Anterior cingulate cortex (tissue), 58 donors: ENCODE data around the gene HMGB1.

ENCODE experiments used
- DNase-seq, 58 donors: peaks; one replicate each; lab custom pipeline; 2025; lab: John Stamatoyannopoulos, UW

The HMGB1 gene

DNA sequence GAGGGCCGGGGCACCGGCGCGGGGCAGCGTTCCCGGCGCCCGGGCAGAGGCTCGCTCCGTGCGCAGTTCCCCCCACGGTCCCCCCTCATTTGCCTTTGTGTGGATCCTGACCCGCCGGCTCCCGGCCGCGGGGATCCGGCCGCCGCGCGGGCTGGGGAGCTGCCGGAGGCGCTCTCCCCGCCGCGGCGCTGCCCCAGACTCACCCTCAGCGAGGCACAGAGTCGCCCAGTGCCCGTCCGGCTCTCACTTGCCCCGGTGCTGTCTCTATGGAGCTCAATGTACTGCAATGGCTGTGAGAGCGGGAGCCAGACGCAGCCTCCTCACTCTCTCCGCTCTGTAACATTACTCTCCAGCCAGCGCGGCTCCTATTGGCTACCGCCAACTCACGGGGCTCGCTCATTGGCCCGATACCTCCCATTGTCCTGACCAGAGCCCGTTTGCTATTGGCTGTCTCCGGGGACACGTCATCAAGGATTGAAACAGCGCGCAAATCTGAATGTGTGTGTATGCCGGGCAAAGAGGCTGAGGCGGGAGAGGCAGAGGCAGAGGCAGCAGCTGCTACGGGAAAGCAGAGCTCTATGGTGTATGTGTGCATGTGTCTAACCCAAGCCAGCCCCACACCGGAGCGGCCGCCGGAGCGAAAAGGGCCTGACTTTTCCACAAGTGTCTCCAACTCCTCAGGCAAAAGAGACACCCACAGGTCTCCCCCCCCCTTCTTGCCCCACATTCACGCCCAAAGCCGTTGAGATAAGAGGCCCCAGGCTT, at the start of gene HMGB1:
Gene HMGB1 (minus strand): TSS at position 344 of the 765 bp plus-strand sequence. CDS start 2,256 bp downstream, outside the sequence.
- DNase-seq = peak; percentile 83 to 100 (median 98)

GRCh38 chr13:30510811-30511371, 45.2 kb upstream of the HMGB1 start:
- DNase-seq = no peak

GRCh38 chr13:30510091-30510490, 44.4 kb upstream of the HMGB1 start:
- no peak for DNase-seq

DNA sequence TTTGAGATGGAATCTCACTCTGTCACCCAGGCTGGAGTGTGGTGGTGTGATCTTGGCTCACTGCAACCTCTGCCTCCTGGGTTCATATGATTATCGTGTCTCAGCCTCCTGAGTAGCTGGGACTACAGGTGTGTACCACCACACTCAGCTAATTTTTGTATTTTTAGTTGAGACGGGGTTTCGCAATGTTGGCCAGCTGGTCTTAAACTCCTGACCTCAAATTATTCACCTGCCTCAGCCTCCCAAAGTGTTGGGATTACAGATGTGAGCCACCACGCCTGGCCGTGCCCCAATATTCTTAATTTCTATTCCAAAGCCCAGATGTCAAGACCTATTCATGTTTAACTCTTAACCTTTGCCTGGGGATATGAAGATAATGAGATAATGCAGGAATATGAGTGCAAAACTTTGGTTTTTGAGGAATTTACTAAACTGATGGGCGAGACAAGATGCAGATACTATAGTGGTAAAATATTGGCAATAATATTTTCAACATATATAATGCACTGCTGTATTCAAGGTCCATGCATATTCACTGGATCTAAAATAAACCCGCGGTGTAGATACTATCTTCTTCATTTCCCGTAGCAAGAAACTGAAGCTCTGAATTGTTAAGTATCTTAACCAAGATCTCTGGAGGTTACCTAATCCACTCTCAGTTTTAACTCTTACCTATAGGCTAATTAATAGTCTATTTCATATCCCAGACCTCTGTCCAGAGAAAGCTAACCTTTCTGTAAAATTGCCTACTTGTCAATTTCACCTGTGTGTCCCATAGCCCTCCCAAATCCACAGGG, 43.7 kb upstream of the HMGB1 start:
- no peak for DNase-seq

DNA sequence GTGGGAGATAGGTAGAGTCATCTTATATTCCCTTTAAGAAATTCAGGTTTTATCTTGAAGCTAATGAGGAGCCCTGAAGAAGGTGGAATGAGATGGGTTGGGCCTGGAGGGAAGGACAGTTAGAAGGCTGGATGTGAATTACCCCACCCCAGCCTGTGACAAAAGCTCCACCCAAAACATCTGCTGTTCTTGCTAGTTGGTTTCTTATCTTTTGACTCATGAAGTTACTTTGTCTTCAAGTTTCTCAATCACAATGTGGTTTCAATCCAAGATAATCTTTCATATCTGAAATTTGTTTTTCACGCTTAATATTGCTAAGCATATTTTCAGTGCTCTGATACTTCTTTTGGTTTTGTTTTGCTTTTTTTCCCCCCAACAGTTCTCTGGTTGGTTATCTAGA, 38.3 kb upstream of the HMGB1 start:
- DNase-seq = no peak

DNA sequence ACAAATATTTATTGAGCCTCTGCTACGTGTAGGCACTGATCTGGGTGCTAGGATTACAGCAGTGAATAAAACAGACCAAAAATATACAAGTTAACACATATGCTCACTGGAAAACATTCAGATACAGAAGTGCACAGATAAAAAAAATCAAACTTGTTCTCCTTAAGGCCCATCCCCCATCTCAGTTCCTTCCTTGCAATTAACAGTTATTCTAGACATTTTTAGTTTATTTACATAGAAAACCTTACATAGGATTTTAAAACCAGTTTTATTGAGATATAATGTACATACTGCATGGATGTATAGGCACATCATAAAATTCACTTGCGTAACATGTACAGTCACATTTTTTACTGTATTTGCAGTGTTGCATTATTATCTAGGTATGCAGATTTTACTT, 36.5 kb upstream of the HMGB1 start:
- no peak for DNase-seq

GRCh38 chr13:30499338-30499737, 33.6 kb upstream of the HMGB1 start:
- no peak for DNase-seq

DNA sequence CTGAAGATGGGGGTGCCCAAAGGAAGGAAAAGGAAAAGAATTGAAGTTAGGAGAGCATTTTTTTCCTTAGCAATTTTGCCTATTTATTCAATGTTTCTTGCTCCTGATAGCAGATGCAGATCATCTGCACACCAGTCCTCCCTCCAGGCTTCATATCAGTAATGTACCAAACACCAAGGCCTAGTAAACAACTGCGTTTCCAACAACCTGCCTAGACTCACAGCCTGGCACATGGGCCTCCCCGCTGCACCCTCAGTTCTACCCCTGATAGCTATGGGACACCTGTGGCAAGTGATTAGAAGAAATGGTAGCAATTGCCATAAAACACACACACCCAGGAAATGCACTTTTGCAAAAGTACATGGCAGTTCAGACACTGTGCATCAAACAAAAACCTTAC, 30.4 kb upstream of the HMGB1 start:
- no peak for DNase-seq

DNA sequence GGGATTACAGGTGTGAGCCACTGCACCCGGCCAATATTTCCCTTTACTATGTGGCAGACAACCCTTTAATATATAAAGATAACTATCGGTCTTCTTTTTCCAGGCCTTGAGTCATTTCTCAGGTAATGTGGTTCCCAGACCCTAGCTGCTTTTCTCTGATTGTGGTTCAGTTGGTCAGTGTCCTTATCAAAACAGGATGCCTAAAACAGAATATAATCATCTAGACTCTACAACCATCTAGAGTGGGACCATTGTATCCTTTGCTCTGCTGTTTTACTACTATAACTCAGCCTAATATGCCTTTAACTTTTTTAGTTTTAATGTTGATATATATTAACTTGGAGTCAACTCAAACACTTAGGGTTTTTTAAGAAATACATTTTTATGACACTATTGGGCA, 30.0 kb upstream of the HMGB1 start:
- no peak for DNase-seq

DNA sequence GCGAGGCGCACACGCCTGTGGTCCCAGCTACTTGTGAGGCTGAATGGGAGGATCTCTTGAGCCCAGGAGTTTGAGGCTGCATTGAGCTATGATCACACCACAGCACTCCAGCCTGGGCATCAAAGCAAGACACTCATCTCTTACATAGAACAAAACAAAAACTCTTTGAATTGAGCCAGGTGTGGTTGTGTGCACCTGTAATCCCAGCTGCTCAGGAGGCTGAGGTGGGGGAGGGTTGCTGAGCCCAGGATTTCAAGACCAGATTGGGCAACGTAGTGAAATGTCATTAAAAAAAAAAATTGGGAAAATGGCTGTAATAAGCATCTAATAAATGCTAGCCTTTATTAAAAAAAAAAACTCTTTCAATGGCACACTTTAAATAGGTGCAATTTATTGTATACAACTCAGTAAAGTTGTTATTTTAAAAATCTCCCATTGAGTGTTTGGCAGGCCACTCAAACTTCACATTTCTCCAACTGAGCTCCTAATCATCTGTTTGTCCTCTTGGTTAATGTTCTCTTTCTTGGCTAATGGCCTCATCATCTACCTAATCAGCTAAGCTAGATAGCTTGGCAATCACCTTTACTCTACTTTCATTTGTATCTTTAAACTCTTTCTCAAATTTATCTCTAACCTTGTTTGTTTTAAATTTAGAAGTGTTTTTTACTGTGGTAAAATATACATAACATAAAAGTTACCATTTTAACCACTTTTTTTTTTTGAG, 28.1 kb upstream of the HMGB1 start:
- no peak for DNase-seq

GRCh38 chr13:30487075-30487470, 21.3 kb upstream of the HMGB1 start:
- no peak for DNase-seq

GRCh38 chr13:30486230-30487074, 20.7 kb upstream of the HMGB1 start:
- DNase-seq = no peak

DNA sequence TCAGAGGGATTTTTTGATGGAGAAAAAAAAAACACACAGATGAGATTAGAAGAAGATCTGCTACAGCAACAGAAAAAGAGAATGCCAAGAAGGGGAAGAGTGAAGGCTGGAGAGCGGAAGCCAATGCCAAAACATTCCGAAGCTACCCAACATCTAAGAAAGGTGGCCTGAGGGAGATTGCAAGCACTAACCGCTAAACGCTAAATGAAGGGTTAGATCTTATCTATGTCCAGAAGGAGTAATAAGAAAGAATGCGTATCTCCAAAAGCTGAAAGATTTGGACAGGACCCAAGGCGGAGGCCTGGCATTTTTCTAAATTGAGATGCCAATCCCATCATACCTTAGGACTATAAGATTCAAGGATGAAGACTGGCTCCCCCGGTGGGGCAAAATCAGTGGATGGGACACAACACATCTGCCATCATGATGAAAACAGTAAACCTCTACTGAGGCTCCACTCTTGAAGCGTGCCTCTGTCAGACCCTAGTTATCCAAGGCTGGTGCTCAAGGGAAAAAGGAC, 15.6 kb upstream of the HMGB1 start:
- DNase-seq = no peak

GRCh38 chr13:30480292-30480950, 14.7 kb upstream of the HMGB1 start:
- no peak for DNase-seq

GRCh38 chr13:30479883-30480219, 14.1 kb upstream of the HMGB1 start:
- DNase-seq = no peak

DNA sequence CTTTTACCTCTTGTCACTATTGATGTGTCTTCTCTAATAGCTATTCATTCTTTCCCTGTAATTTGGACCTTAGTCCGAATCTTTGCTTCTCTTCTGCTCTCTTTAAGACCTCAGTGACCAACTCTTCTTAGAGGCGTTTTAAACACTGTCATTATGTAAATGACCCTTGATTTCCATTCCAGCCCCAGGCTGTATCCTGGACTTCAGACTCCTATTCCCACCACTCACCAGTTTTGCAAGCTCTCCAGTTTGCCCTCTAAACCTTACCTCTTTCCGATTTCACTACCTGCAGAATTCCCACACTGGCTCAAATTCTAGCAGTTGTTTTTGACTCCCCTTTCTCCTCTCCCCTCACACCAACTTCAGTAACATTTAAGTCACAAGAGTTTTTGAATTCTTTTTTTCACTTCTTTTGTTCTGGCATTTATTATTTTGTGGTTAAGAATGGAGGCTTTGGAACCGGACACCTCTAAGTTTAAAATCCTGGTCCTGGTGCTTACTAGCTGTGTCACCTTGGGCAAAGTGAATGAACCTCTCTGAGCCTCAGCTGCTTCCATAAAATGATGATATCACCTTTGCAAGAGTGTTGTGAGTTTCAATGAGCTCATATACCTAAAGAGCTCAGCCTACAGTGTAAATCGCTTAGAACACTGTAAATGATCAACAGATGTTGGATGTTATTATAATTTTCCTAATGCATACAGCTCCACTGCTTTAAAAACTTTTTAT, 13.6 kb upstream of the HMGB1 start:
- DNase-seq = no peak

DNA sequence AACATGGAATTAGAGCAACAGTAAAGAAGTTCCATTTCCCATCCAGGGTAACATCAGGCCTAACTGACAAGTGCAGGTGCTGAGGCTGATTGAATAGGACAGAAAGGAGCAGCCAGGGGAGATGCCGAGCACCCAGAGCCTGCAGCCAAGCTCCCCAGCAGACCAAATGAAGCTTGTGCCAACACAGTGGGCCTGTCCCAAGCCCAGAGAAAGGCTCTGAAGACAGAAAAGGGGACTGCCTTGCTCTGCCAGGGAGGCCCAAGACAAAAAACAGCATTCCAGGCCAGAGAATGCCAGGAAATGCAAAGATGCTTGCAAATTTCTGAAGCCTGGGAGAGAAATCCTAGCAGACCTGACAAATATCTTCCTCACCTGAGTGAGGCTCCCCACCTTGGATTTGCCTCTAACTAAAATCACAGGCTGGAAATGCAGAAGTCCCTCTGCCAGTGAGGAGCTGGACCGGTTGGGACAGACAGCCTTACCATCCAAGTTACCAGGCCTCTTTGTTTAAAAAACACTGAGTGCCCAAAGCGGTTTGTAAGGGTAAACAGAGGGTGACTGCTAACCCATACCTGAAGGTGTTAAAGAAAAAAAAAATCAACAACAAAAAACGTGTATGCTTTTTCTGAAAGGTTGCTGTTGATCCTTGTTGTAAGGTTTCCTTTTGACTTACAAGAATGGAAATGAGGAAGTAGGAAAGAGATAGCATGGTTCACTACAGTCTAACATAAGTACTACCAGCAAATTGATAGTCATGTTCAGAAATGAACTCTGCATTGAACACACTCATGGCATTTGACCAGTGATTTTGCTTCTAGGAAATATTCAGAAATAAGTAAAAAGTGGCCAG, 11.8 kb upstream of the HMGB1 start:
- DNase-seq = no peak

GRCh38 chr13:30473675-30474074, 7.9 kb upstream of the HMGB1 start:
- DNase-seq = no peak
